Panc1 (cell line): ENCODE data around the gene WNT7B. TPM values are rescaled to one million over a fixed set of nuclear protein-coding genes. Genes with fewer than 3 reads are reported as not detected.

ENCODE experiments used
- ATAC-seq: fragments of 200-7000 bp; cut with Tn5 transposase; 2 replicates; pipeline ENCODE4 v1.9.1; 2020; ENCODE audit warnings: mild to moderate bottlenecking, moderate library complexity
- BruUV-seq: library from RNA; stranded (reverse); fragments of 400-500 nt; replicated peaks from 2 replicates; lab custom pipeline; 2021; lab: Mats Ljungman, UMichigan
- CTCF ChIA-PET: fragments of 300-600 bp; sonication (Branson Sonifier 250); formaldehyde crosslinking; loops from one replicate; lab custom pipeline; 2022; ENCODE audit warnings: antibody characterized with exemption; lab: Charles Lee
- POLR2A ChIA-PET: fragments of 300-600 bp; sonication (Branson Sonifier 250); formaldehyde crosslinking; loops from one replicate; lab custom pipeline; 2022; ENCODE audit warnings: antibody characterized with exemption; lab: Charles Lee
- DNase-seq: peaks from one replicate; pipeline ENCODE4 v3.0.0-alpha.2; 2010; ENCODE audit warnings: low read depth, low spot score
- H3K27ac ChIP-seq: 2 replicates; pipeline ENCODE4 v1.5.1; 2011; ENCODE audit warnings: mild to moderate bottlenecking, low read length, inconsistent platforms
- H3K27me3 ChIP-seq: fragments of 200-500 bp; sonication (Bioruptor generic); 2 replicates; pipeline ENCODE4 v1.6.0; 2014; ENCODE audit warnings: low read length, inconsistent platforms; ENCODE audit not compliant: control insufficient read depth, insufficient read depth
- H3K36me3 ChIP-seq: fragments of 200-500 bp; sonication (Bioruptor generic); 2 replicates; pipeline ENCODE4 v1.5.1; 2014; ENCODE audit warnings: inconsistent platforms, mild to moderate bottlenecking, low read length, moderate library complexity; ENCODE audit not compliant: control insufficient read depth, insufficient read depth
- H3K4me1 ChIP-seq: 2 replicates; pipeline ENCODE4 v1.5.1; 2011; ENCODE audit warnings: inconsistent platforms, mild to moderate bottlenecking, low read length, moderate library complexity; ENCODE audit not compliant: control insufficient read depth, insufficient read depth
- H3K4me3 ChIP-seq, 2 experiments: 2 replicates each; pipeline ENCODE4 v1.5.1; 2011 to 2012; ENCODE audit warnings: low read depth in 2 of 2, low read length in 2 of 2, mild to moderate bottlenecking in 2 of 2, inconsistent platforms in 1 of 2, moderate library complexity in 1 of 2
- H3K9me3 ChIP-seq: fragments of 200-500 bp; sonication (Bioruptor generic); 2 replicates; pipeline ENCODE4 v1.5.1; 2014; ENCODE audit warnings: low read depth, mild to moderate bottlenecking, inconsistent platforms, low read length, moderate library complexity; ENCODE audit not compliant: control insufficient read depth, insufficient read depth
- POLR2AphosphoS5 ChIP-seq: IDR thresholded peaks from 2 replicates; pipeline ENCODE4 v1.6.1; 2012; ENCODE audit warnings: mild to moderate bottlenecking, low read depth, low read length, moderate library complexity
- SIN3A ChIP-seq: IDR thresholded peaks from 2 replicates; pipeline ENCODE4 v1.6.1; 2012; ENCODE audit warnings: low read depth, mild to moderate bottlenecking, low read length, moderate library complexity, borderline replicate concordance; ENCODE audit not compliant: insufficient read depth
- TCF7L2 ChIP-seq: IDR thresholded peaks from 2 replicates; pipeline ENCODE4 v1.6.1; 2011; ENCODE audit warnings: mild to moderate bottlenecking, low read depth, low read length, inconsistent platforms
- in situ Hi-C: cut with HindIII; loops from 2 replicates; pipeline ENCODE4 v1.10.0; 2016; ENCODE audit warnings: low sequenced_read_pairs, low pct_unique_long_range_greater_than_20kb
- intact Hi-C: fragments of 100-400 bp; cut with micrococcal nuclease; formaldehyde crosslinking; loops from one replicate; pipeline ENCODE4 v1.10.0; 2022; ENCODE audit not compliant: unreplicated experiment
- total RNA-seq: library from RNA; stranded (reverse); gene quantifications from one replicate; pipeline ENCODE4 v1.2.1, GENCODE V29; 2021; ENCODE audit not compliant: unreplicated experiment
- TF ChIP-seq, protein P1 (sequence below): fragments of 450-650 bp; IDR thresholded peaks from 2 replicates; pipeline ENCODE4 v1.5.1; 2017; ENCODE audit warnings: mild to moderate bottlenecking
- TF ChIP-seq, protein P2 (sequence below), 2 experiments: IDR thresholded peaks; 2 replicates each; pipeline ENCODE4 v1.6.1; 2011 to 2012; ENCODE audit warnings: low read depth in 2 of 2, control low read depth in 1 of 2, low read length in 1 of 2, mild to moderate bottlenecking in 1 of 2, moderate library complexity in 1 of 2; ENCODE audit not compliant: insufficient read depth in 1 of 2

WNT7B gene
- total RNA-seq, 1 experiment from 2014 or later = 52.1 TPM

DNA sequence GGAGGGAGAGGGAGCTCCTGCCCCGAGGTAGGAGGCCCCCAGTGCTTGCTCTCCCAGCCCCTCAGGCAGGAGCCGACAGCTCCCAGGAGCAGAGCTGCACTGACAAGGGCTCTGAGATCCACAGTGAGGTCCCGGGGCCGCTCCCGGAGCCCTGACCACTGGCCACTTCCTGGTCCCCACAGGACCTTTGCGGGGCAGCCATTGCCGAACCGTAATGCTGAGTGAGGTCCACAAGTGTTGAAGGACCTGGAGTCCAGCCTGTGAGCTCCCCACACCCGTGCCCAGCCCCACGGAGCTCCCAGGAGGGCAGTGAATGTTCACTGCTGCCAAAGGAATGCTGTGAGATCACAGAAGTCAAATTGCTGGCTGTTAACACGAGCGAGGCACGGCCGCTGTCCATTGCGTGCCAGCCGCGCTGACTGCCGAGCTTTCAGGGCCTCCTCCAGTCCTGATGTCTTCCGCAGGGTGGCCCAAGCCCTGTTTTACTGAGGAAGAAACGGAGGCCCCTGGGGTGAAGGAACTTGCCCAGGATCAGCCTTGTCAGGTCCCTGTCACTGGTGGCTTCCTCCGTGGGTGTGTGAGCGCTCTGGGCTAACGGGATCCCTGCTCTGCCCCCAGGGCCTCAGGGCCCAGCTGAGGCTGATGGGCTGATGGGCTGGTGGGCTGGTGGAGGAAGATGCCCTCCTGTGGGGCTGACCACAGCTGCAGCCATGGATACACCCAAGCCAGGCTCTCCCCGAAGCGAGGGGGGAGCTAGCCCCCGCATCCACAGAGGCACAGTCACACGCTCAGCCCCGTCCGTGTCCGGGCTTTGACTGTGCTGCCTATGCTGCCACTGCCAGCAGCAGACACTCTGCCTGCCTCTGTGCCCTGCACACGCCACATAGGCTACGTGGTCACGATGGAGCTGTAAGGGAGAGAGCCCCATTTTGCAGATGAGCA is 70.8 kb downstream of the WNT7B start:
- ATAC-seq (peak; percentile 15; the same call in 1 of the 2 replicates), DNase-seq (no peak)
- no peak overlapping the region for H3K4me3 ChIP-seq
- intact Hi-C loops (no loop called here), in situ Hi-C loops (no loop called here)
- TF ChIP-seq, protein P1, sequence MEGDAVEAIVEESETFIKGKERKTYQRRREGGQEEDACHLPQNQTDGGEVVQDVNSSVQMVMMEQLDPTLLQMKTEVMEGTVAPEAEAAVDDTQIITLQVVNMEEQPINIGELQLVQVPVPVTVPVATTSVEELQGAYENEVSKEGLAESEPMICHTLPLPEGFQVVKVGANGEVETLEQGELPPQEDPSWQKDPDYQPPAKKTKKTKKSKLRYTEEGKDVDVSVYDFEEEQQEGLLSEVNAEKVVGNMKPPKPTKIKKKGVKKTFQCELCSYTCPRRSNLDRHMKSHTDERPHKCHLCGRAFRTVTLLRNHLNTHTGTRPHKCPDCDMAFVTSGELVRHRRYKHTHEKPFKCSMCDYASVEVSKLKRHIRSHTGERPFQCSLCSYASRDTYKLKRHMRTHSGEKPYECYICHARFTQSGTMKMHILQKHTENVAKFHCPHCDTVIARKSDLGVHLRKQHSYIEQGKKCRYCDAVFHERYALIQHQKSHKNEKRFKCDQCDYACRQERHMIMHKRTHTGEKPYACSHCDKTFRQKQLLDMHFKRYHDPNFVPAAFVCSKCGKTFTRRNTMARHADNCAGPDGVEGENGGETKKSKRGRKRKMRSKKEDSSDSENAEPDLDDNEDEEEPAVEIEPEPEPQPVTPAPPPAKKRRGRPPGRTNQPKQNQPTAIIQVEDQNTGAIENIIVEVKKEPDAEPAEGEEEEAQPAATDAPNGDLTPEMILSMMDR = no peak
- TF ChIP-seq SIN3A = no peak
- no peak for TF ChIP-seq POLR2AphosphoS5
- TF ChIP-seq, protein P2, sequence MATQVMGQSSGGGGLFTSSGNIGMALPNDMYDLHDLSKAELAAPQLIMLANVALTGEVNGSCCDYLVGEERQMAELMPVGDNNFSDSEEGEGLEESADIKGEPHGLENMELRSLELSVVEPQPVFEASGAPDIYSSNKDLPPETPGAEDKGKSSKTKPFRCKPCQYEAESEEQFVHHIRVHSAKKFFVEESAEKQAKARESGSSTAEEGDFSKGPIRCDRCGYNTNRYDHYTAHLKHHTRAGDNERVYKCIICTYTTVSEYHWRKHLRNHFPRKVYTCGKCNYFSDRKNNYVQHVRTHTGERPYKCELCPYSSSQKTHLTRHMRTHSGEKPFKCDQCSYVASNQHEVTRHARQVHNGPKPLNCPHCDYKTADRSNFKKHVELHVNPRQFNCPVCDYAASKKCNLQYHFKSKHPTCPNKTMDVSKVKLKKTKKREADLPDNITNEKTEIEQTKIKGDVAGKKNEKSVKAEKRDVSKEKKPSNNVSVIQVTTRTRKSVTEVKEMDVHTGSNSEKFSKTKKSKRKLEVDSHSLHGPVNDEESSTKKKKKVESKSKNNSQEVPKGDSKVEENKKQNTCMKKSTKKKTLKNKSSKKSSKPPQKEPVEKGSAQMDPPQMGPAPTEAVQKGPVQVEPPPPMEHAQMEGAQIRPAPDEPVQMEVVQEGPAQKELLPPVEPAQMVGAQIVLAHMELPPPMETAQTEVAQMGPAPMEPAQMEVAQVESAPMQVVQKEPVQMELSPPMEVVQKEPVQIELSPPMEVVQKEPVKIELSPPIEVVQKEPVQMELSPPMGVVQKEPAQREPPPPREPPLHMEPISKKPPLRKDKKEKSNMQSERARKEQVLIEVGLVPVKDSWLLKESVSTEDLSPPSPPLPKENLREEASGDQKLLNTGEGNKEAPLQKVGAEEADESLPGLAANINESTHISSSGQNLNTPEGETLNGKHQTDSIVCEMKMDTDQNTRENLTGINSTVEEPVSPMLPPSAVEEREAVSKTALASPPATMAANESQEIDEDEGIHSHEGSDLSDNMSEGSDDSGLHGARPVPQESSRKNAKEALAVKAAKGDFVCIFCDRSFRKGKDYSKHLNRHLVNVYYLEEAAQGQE (IDR thresholded peaks at IDR 0.05; ENCODE audit: insufficient read depth in 1 of 2, low read depth in 2 of 2, low read length in 1 of 2) = no peak
- BruUV-seq = no TSS peak
- no peak overlapping the region for H3K27ac ChIP-seq
- no peaks in the 10 kb centered on the region for H3K27me3 ChIP-seq
- H3K9me3 ChIP-seq = no peaks in the 10 kb centered on the region
- H3K4me1 ChIP-seq = peaks cover 13% of the 10 kb centered on the region
- POLR2A ChIA-PET = interaction anchor here (1.2 kb wide), 1 partner anchor 14 kb away, joined by 3 read pairs; no protein-coding TSS in a partner anchor
- no peaks in the 10 kb centered on the region for H3K36me3 ChIP-seq
- CTCF ChIA-PET = interaction anchor here (0.6 kb wide), 1 partner anchor 93 kb away, joined by 4 read pairs; no protein-coding TSS in a partner anchor

DNA sequence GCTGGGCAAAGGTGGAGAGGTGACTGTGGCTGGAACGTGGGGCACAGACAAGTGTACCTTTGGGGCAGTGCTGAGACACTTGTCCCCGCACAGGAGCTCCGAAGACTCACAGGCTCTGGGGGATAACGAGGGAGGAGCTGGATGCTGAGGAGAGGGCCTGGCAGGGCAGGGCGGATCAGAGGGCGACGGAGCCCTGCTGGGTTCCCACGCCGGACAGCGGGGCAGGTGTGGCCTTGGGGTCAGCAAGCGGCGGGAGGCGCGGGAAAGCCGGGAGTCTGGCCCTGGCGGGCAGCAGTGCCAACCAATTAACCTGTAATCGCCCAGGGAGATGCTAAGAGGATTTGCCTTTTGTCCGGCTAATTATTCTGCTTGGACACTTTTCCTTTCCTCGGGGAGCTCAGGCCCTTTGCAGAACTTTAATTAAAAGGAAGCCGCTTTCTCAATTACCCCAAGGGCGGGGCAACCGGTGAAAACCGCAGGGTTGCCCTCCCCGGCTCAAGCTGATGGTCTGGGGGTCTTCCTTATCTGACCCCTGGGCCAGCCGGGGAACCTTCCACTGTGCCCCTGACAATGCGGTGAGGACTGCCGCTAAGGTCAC is 71.5 kb downstream of the WNT7B start:
- no TSS peak for BruUV-seq
- H3K4me3 ChIP-seq = no peak overlapping the region
- H3K9me3 ChIP-seq = no peaks in the 10 kb centered on the region
- H3K4me1 ChIP-seq = peaks cover 13% of the 10 kb centered on the region
- in situ Hi-C loops (no loop called here), intact Hi-C loops (no loop called here)
- H3K27me3 ChIP-seq = no peaks in the 10 kb centered on the region
- ChIA-PET CTCF (interaction anchor here (0.5 kb wide), 1 partner anchor 40 kb away, joined by 5 read pairs; no protein-coding TSS in a partner anchor), POLR2A (no interaction called here)
- TF ChIP-seq TCF7L2 (no peak), POLR2AphosphoS5 (no peak), SIN3A (no peak)
- TF ChIP-seq, protein P2 (IDR thresholded peaks at IDR 0.05; ENCODE audit: insufficient read depth in 1 of 2, low read depth in 2 of 2, low read length in 1 of 2) = no peak
- TF ChIP-seq, protein P1 = no peak
- DNase-seq (no peak), ATAC-seq (no peak)
- no peaks in the 10 kb centered on the region for H3K36me3 ChIP-seq
- H3K27ac ChIP-seq = no peak overlapping the region
